GM10266 (cell line): ENCODE results near the gene DNMT3A.

ENCODE experiments used
- DNase-seq: peaks from one replicate; pipeline ENCODE4 v3.0.0; 2012; ENCODE audit errors: extremely low spot score
- CTCF ChIP-seq: IDR thresholded peaks from 2 replicates; pipeline ENCODE4 v1.5.1; 2012; ENCODE audit warnings: mild to moderate bottlenecking, low read depth; ENCODE audit not compliant: control insufficient read depth, insufficient read depth; ENCODE audit errors: missing control alignments

Gene DNMT3A

GRCh38 chr2:25334482-25334881, 7.2 kb downstream of the DNMT3A start:
- no peak for DNase-seq
- TF ChIP-seq CTCF: no peak

- DNase-seq: no peak
- TF ChIP-seq CTCF: no peak
These were observed 7.7 kb downstream of the DNMT3A start for GRCh38 chr2:25333981-25334380.

DNA sequence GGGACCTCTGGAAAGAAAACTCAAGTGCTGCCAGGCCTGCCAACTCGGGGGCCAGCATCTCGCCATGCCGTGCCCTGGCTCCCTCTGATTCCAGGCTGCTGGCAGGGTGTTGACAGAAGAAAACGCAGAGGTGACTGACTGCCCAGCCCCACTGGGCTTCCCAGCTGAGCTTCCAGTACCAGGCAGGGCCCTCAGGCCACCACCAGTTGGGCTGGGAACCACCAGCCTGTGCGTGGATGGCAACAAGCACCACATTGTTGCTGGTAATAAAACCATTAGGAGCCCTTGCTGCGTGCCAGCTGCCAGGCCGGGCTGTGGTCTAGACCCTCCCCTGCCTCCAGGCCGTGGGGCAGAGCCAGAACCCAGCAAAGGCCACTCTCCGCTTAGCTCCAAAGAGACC, 9.2 kb downstream of the DNMT3A start:
- no peak for TF ChIP-seq CTCF
- no peak for DNase-seq

- TF ChIP-seq CTCF: no peak
These were observed 9.9 kb downstream of the DNMT3A start for GRCh38 chr2:25331686-25332365.

DNA sequence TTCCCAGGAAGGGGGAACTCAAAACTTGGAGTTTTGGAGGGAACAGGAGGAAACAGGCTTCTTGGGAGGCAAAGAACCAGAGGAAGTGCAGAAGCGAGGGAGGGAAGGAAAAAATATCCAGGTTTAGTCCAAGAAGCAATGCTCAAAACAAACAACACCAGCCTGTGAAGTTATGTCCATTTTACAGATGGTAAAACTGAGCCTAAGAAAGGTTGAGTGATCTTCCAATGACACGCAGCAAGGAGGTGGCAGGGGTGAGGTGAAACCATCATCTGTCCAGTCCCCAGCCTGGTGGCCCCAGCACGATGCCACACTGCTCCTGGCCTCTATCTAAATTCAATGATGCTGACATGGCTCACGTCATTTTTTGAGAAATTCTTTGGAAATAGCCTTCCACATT, 10.8 kb downstream of the DNMT3A start:
- no peak for TF ChIP-seq CTCF
- DNase-seq: no peak

More at GRCh38 chr2:25331686-25332365, 9.9 kb downstream of the DNMT3A start:
- DNase-seq: no peak

DNA sequence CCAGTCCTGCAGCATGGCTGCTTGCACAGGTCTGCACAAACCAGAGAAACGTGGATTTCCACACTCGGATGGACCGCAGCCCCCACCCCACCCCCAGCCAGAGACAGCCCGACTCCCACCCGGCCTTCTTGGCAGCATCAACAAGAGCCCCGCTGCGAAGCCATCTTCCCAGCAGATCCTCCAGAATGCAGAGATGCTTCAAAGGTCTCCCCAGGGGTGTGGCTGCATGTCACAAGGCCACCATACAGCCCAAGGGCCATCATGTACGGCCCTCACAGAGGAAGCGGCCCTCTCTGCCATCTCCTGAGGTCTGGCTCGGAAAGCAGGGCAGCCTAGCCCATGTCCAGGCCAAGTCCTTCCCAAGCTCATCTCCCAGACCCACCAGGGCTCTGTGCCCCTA, 11.5 kb downstream of the DNMT3A start:
- TF ChIP-seq CTCF: no peak
- no peak for DNase-seq

DNA sequence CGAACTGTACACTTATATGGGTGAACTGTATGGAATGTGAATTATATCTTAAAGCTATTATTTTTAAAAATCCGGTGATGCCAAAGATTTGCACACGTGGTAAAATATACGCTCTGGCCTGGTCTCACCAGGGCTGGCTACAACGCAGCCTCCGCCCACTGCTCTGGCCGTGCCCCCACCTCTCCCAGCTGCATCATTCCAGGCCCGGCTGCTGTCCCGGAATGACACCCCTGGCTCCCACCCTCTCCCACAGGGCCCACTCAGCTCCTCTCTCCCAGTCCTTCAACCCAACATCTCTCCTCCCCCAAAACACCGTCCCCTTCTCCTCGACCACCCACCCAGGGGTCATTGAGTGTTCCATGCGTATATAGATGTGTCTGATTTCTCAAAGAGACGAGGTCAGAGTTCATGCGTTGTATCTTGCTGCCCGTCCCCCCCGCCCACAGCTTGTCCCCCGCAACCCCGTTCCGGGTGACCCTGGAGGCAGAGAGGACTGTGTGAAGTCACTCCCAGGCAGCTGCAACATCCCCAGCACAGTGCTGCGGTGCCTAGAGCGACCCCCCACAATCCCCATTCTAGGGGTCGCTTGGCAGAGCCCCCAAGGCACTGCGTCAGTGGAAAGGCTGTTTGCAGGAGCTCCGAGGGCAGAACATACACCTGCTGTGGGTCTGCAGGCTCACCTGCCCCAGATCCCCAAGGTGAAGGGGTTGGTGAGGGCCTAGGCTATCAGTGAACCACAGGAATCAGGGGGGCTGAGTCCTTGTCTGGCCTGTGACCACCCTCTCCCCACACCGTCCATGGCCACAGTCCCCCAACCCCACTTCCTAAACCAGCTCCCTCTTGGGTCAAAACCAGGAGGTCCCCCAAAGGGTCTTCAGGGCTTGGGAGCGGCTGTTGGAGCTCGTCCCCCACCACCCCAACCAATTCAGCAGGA, 13.3 kb downstream of the DNMT3A start:
- DNase-seq: no peak
- TF ChIP-seq CTCF: no peak
